HFFc6 (cell line): ENCODE data around the gene CD82. TPM values are rescaled to one million over a fixed set of nuclear protein-coding genes. Genes with fewer than 3 reads are reported as not detected.

Experiments
- DNase-seq: peaks from one replicate; pipeline ENCODE4 v3.0.0-alpha.2; 2018
- H3K27ac Mint-ChIP-seq: 2 replicates; pipeline ENCODE4 v1.8.0; 2020; ENCODE audit warnings: mild to moderate bottlenecking, mixed read lengths
- H3K27me3 Mint-ChIP-seq: 2 replicates; pipeline ENCODE4 v1.8.0; 2021; ENCODE audit warnings: mild to moderate bottlenecking, moderate library complexity, mixed read lengths; ENCODE audit not compliant: insufficient read depth
- H3K36me3 Mint-ChIP-seq: 2 replicates; pipeline ENCODE4 v1.8.0; 2021; ENCODE audit warnings: low read depth, mixed read lengths
- H3K4me1 Mint-ChIP-seq: 2 replicates; pipeline ENCODE4 v1.8.0; 2020; ENCODE audit warnings: low read depth, mixed read lengths
- H3K4me3 Mint-ChIP-seq: 2 replicates; pipeline ENCODE4 v1.8.0; 2020; ENCODE audit warnings: mild to moderate bottlenecking, moderate library complexity, mixed read lengths
- H3K9me3 Mint-ChIP-seq: 2 replicates; pipeline ENCODE4 v1.8.0; 2020; ENCODE audit warnings: mild to moderate bottlenecking, mixed read lengths
- total RNA-seq, 6 experiments: library from RNA; stranded (reverse); fragmentation: NEBNext Ultra II Directional; extraction: Animal tissue kit (Norgen Biotek cat#: 25700); gene quantifications; 2 replicates in 1 of 6; 3 replicates in 5 of 6; pipeline ENCODE4 v1.2.3, GENCODE V29; 2021
- TF ChIP-seq, protein P1 (sequence below): fragments of 200-600 bp; sonication (generic); IDR thresholded peaks from 2 replicates; pipeline ENCODE4 v1.5.0; 2021; ENCODE audit warnings: antibody characterized with exemption, mild to moderate bottlenecking

CD82 gene
- total RNA-seq, 6 experiments from 2014 or later, result 17.3 to 31.7 (median 20.7) TPM

DNA sequence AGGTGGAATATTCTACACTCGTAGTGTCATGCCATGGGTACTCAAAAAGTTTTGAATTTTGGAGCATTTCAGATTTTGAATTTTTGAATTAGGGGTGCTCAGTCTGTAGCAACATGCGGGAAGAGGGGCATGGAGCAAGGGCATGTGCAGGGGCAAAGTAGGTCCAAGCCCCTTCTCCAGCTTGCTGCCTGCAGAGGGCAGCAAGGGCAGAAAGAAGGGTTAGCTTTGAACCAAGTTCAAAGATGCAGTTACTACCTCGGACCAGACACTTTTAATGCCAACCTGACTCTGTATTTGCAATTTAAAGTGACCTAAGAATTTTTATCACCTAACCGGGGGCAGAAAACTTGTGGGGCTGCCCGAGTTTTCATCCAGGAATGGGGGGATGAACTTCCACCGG, 68.2 kb downstream of the CD82 start:
- Mint-ChIP-seq H3K27me3 (peaks cover 42% of the 10 kb centered on the region), H3K4me3 (no peak overlapping the region), H3K27ac (no peak overlapping the region), H3K36me3 (no peaks in the 10 kb centered on the region), H3K4me1 (peaks cover 16% of the 10 kb centered on the region), H3K9me3 (no peaks in the 10 kb centered on the region)
- DNase-seq, result no peak
- TF ChIP-seq, protein P1, sequence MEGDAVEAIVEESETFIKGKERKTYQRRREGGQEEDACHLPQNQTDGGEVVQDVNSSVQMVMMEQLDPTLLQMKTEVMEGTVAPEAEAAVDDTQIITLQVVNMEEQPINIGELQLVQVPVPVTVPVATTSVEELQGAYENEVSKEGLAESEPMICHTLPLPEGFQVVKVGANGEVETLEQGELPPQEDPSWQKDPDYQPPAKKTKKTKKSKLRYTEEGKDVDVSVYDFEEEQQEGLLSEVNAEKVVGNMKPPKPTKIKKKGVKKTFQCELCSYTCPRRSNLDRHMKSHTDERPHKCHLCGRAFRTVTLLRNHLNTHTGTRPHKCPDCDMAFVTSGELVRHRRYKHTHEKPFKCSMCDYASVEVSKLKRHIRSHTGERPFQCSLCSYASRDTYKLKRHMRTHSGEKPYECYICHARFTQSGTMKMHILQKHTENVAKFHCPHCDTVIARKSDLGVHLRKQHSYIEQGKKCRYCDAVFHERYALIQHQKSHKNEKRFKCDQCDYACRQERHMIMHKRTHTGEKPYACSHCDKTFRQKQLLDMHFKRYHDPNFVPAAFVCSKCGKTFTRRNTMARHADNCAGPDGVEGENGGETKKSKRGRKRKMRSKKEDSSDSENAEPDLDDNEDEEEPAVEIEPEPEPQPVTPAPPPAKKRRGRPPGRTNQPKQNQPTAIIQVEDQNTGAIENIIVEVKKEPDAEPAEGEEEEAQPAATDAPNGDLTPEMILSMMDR, result peak; percentile 27; the same call in 1 of the 2 replicates

DNA sequence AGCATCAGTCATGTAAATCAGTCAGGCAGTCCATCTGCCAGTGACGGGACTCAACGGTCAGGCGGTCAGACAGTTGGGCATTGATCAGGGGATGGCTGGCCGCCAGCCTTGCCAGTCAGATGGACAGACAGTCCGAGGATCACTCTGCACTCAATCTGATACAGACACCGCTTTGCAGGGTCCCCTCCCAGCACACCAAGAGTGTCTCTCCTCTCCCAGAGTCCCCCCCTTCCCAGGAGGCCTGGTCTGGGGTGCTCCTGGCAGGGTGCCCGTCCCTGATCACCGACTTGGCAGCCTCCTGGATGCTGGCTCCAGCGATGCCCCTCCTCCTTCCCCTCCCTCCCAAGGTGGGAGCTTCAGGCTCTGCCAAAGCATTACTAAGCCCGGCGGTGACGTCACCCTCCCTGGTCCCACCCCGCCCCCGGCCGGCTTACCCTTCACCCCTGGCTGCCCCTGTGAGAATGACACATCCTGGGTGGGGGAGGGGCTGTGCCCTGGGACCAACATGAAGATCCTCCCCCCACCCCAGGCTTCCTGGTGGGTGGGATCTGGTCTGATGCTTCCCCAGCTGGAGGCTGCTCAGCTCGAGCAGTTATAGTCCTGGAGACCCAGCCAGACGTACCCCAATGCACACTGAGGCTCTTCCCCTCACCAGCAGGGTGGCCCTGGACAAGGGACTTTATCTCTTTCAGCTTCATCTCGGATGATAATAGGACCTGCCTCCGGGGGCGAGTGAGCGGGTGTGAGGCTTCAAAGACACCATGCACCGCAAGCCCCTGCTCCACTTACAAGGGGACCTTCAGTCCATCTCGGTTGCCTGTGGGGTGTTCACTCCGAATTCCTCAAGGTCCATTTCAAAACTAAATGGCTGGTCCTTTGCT, 69.2 kb downstream of the CD82 start:
- TF ChIP-seq, protein P1, result no peak
- Mint-ChIP-seq H3K27ac (no peak overlapping the region), H3K36me3 (no peaks in the 10 kb centered on the region), H3K4me3 (no peak overlapping the region), H3K9me3 (no peaks in the 10 kb centered on the region), H3K27me3 (peaks cover 34% of the 10 kb centered on the region), H3K4me1 (peaks cover 16% of the 10 kb centered on the region)
- peak; percentile 16 for DNase-seq

DNA sequence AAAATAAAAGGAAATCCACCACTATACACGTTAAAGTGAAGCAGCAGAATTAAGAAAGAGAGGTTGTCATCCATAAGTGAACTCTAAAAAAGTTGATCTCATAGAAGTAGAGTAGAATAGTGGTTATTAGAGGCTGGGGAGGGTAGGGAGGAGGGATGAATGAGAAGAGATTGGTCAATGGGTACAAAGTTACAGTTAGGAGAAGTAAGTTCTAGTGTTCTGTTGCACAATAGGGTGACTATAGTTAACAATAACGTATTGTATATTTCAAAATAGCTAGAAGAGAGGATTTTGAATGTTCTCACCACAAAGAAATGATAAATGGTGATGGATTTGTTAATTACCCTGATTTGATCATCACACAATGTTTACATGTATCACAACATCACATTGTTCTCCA, 72.0 kb downstream of the CD82 start:
- DNase-seq, result no peak
- H3K4me3 Mint-ChIP-seq, result no peak overlapping the region
- TF ChIP-seq, protein P1, result no peak
- peaks cover 25% of the 10 kb centered on the region for H3K27me3 Mint-ChIP-seq
- peaks cover 16% of the 10 kb centered on the region for H3K4me1 Mint-ChIP-seq
- no peaks in the 10 kb centered on the region for H3K9me3 Mint-ChIP-seq
- H3K27ac Mint-ChIP-seq, result no peak overlapping the region
- no peaks in the 10 kb centered on the region for H3K36me3 Mint-ChIP-seq

DNA sequence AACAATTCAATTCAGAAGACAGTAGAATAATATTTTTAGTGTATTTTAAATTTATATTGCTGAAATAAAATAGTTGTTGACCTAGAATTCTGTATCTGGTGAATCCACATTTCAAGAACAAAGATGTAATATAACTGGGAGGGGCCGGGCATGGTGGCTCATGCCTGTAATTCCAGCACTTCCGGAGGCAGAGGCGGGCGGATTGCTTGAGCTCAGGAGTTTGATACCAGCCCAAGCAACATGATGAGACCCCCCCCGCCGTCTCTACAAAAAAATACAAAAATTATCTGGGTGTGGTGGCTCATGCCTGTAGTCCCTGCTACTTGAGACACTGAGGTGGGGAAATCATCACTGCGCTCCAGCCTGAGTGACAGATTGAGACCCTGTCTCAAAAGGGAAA, 72.6 kb downstream of the CD82 start:
- DNase-seq, result no peak
- TF ChIP-seq, protein P1, result no peak
- no peaks in the 10 kb centered on the region for H3K36me3 Mint-ChIP-seq
- no peak overlapping the region for H3K4me3 Mint-ChIP-seq
- H3K27me3 Mint-ChIP-seq, result peaks cover 23% of the 10 kb centered on the region
- peaks cover 16% of the 10 kb centered on the region for H3K4me1 Mint-ChIP-seq
- no peaks in the 10 kb centered on the region for H3K9me3 Mint-ChIP-seq
- no peak overlapping the region for H3K27ac Mint-ChIP-seq

DNA sequence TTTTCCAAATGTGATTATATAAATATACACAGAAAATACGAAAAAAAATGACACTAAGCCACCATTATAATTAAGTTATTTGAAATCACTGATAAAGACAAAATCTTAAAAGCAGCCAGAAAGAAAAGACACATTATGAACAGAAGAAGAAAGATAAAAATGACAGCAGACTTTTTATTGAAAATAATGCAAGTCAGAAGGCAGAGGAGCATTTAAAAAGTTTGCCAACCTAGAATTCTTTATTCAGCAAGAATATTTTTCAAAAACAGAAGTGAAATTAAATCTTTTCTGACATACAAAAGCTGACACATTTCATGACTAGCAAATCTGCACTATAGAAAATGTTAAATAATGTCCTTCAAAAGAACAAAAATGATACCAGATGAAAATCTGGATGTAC, 77.8 kb downstream of the CD82 start:
- Mint-ChIP-seq H3K4me1 (no peaks in the 10 kb centered on the region), H3K27ac (no peak overlapping the region), H3K36me3 (no peaks in the 10 kb centered on the region), H3K27me3 (peaks cover 20% of the 10 kb centered on the region), H3K9me3 (peaks cover 7% of the 10 kb centered on the region), H3K4me3 (no peak overlapping the region)
- TF ChIP-seq, protein P1, result no peak
- DNase-seq, result no peak
